Epithelial cell of proximal tubule (primary cell): ENCODE data around the gene CEP350. TPM values are rescaled to one million over a fixed set of nuclear protein-coding genes. Genes with fewer than 3 reads are reported as not detected.

Experiments
- DNase-seq: peaks from one replicate; pipeline ENCODE4 v3.0.0-alpha.2; 2011; ENCODE audit warnings: low read depth
- H3K4me3 ChIP-seq: 2 replicates; pipeline ENCODE4 v1.5.1; 2011; ENCODE audit warnings: low read depth, mild to moderate bottlenecking, low read length
- total RNA-seq: library from RNA; depleted of rRNA; stranded (reverse); fragments of >200 nt; gene quantifications from 2 replicates; pipeline ENCODE4 v1.2.3, GENCODE V29; 2015
- TF ChIP-seq, protein P1 (sequence below): conservative IDR thresholded peaks from 2 replicates; pipeline ENCODE4 v1.5.1; 2012; ENCODE audit warnings: low read depth, mild to moderate bottlenecking, low read length

CEP350 gene
- total RNA-seq, 1 donor from 2014 or later, result 26.4 TPM

DNA sequence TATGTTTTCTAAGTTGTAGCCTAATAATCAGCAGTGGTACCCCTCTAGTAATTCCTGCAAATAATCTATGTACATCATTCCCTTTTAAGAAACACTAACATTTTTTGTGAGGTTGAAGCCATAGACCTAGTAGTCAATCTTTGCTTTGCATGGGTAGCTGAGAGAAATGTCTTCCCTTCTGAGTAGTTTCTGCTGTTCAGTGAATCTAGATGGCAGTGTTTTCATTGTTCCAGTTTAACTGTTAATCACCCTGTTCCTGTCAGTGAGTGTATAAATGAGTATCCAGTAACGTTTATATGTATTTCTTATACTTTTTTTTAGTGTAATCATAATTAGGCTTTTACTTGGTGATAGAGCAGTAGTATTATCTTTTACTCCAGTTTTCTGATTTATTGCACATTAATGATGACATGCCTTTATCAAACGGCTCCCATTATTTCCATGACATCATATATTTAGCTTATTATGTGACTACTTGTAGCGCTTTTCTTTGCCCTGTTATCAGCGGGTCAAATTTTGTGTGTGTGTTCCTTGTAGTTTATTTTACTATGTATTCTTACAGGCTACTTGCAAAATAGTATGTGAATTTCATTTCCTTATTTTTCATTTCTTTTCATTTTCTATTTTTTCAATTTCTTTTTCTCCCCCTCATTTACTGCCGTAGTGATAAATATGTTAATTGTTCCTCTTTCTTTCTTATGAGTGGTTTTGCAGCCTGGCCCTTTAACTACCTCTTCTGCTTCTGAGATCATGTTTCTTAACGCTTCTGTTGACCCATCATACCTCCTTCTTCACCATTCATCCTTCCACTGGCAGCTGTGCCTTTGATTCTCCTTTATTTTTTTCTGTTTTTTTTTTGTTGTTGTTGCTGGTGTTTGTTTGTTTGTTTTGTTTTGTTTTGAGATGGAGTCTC is 18.8 kb downstream of the CEP350 start:
- no peak overlapping the region for H3K4me3 ChIP-seq
- TF ChIP-seq, protein P1, sequence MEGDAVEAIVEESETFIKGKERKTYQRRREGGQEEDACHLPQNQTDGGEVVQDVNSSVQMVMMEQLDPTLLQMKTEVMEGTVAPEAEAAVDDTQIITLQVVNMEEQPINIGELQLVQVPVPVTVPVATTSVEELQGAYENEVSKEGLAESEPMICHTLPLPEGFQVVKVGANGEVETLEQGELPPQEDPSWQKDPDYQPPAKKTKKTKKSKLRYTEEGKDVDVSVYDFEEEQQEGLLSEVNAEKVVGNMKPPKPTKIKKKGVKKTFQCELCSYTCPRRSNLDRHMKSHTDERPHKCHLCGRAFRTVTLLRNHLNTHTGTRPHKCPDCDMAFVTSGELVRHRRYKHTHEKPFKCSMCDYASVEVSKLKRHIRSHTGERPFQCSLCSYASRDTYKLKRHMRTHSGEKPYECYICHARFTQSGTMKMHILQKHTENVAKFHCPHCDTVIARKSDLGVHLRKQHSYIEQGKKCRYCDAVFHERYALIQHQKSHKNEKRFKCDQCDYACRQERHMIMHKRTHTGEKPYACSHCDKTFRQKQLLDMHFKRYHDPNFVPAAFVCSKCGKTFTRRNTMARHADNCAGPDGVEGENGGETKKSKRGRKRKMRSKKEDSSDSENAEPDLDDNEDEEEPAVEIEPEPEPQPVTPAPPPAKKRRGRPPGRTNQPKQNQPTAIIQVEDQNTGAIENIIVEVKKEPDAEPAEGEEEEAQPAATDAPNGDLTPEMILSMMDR, result peak; percentile 16
- peak; percentile 22 for DNase-seq

- TF ChIP-seq, protein P1, result no peak
- DNase-seq, result no peak
- H3K4me3 ChIP-seq, result no peak overlapping the region
Observed at GRCh38 chr1:179976970-179977651, 22.5 kb downstream of the CEP350 start.

DNA sequence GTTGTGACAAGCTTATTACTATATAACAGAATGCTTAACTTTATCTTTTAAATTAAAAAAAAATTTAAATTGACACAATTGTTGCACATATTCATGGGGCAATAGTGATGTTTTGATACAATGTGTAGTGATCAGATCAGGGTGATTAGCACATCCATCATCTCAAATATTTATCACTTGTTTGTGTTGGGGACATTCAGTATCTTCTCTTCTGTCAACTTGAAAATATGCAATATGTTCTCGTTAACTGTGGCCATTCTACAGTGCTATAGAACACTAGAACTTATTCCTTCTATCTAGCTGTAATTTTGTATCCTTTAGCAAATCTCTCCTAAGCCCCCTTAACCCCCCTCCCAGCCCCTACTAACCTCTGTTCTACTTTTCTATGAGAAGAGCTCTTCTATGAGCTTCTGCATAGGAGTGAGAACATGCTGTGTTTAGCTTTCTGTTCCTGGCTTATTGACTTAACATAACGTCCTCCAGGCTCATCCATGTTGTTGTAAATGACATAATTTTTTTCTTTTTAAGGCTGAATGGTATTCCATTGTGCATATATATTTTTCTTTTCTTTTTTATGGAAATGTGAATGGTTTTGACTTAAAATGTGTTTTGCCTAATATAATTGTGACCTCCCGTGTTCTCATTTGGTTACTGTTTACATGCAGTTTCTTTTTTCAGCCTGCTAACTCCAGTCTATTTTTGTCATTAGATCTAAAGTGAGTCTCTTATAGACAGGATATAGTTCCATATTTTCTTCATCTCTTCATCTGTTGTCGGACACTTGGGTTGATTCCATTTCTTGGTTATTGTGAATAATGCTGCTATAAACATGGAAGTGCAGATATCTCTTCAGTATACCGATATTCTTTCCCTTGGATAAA is 23.8 kb downstream of the CEP350 start:
- no peak for DNase-seq
- TF ChIP-seq, protein P1, result no peak
- H3K4me3 ChIP-seq, result no peak overlapping the region

- H3K4me3 ChIP-seq, result no peak overlapping the region
- TF ChIP-seq, protein P1, result no peak
- DNase-seq, result no peak
Observed at GRCh38 chr1:179984101-179984500, 29.5 kb downstream of the CEP350 start.

DNA sequence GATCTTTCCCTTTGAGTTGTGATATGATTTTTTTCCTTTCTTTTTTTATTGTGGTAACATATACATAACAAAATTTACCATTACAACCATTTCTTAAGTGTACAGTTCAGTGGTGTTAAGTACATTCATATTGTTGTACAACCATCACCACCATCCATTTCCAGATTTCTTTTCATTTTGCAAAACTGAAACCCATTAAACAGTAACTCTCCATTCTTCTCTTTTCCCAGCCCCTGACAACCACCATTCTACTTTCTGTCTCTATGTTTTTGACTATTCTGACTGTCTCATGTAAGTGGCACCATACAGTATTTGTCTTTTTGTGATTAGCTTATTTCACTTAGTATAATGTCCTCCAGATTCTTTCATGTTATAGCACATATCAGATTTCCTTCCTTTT is 30.3 kb downstream of the CEP350 start:
- TF ChIP-seq, protein P1, result no peak

DNA sequence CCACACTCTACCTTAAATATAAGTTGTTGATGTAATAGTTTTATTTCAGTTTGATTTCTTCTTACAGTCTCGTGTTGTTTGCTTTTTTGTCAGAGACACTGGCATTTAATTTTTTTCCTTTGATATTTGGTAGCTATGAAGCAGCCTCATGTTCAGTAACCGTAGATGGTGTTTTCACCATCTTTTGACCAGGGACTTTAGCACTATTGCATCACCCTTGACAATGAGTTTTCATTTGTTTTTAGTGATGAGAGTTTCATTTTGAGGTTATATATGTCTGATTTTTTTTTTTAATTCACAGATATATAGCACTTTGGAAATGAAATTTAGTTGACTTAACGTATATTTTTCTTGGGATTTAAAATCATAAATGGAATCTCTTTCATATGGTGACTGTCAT is 36.2 kb downstream of the CEP350 start:
- no peak overlapping the region for H3K4me3 ChIP-seq
- TF ChIP-seq, protein P1, result no peak
- DNase-seq, result no peak

More for the DNA sequence above, 30.3 kb downstream of the CEP350 start:
- no peak overlapping the region for H3K4me3 ChIP-seq
- DNase-seq, result no peak
